ENCODE results near the gene AZIN2.

DNA sequence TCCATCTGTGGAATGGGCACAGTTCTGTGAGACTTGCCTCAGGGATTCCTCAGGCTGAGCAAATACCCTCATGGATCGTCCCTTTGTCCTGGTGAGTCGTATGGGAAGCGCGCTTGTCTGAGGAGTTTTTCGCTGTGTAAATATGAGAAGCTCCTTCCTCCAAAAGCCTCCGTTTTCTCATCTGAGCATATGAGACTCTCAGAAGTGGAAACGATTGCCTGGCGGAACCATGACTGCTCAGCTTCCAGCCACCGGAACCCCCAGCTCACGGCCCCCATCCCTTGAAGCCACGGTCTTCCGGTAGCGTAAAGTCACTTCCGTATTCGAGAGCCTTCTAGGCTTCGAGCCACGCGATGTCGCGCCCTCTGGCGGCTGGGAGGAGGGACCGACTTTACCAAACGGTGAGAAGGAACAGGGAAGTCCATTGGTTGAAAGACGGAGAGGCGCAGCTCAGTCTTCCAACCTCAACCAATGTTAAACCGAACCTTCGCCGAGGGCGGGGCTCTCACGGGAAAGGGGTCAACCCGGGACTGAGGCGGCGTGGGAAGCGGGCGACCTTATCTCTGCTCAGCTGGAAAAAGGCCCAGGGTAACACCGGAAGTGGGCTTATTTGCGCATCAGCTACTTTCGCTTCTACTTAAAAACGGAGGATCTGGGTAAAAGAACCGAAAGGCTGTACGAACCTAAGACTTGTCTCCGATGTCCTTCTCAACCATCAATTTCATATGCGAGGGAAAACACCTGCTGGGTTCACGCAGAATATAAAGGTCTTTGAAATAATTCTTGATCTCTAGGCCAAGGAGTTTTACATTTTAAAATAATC is 46.3 kb downstream of the AZIN2 start:
- TF ChIP-seq SP1 (IDR thresholded peaks at IDR 0.05): no peak
- peak; percentile 81 for TF ChIP-seq SP1 (CRISPR knock-in tag; IDR thresholded peaks at IDR 0.05)
- TF ChIP-seq ZBTB26 (CRISPR knock-in tag; IDR thresholded peaks at IDR 0.05; ENCODE audit: borderline replicate concordance): no peak
- TF ChIP-seq TCF7 (IDR thresholded peaks at IDR 0.05; ENCODE audit: low read depth): no peak

Data from HepG2 (cell line).